Measurements from ENCODE around the gene GPC6.

GPC6 gene

GRCh38 chr13:94176561-94176960, 950.0 kb downstream of the GPC6 start:
- H3K4me1 ChIP-seq (ENCODE audit: control insufficient read depth in 1 of 2, insufficient read depth in 2 of 2, low read length in 2 of 2) = peaks cover 0 to 5% of the 10 kb centered on the region in 2 donors
- no peak overlapping the region for H3K9ac ChIP-seq (ENCODE audit: low read depth in 1 of 2, low read length in 2 of 2)
- no peak overlapping the region for H3K4me3 ChIP-seq (ENCODE audit: low read depth in 1 of 2, low read length in 2 of 2)
- no peaks in the 10 kb centered on the region for H3K36me3 ChIP-seq (ENCODE audit: control insufficient read depth in 1 of 2, insufficient read depth in 2 of 2, low read length in 2 of 2)
- H3K27ac ChIP-seq (ENCODE audit: low read depth, low read length) = no peak overlapping the region
- H3K9me3 ChIP-seq (ENCODE audit: control insufficient read depth in 1 of 2, low read length in 2 of 2) = no peaks in the 10 kb centered on the region
- no peaks in the 10 kb centered on the region for H3K27me3 ChIP-seq (ENCODE audit: control insufficient read depth in 1 of 2, insufficient read depth in 2 of 2, low read length in 2 of 2)

DNA sequence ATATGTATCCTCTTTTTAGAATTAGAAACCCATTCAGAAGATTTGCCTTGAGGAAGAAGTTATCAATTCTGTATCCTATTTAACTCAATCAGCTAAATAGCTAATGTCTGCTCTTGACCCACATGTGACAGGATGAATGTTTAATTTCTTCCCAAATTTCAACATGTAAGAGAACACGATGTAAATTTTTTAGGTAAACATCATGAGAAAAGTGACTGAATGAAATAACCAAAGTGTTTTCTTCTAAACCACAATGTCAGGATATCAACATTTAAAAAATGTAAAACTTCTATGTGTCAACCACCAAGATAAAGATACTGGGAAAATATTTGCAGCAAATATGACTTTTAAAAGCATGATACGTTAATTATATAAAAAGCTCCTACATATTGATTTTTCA, 950.4 kb downstream of the GPC6 start:
- H3K9ac ChIP-seq (ENCODE audit: low read depth in 1 of 2, low read length in 2 of 2) = no peak overlapping the region
- H3K4me3 ChIP-seq (ENCODE audit: low read depth in 1 of 2, low read length in 2 of 2) = no peak overlapping the region
- H3K27ac ChIP-seq (ENCODE audit: low read depth, low read length) = no peak overlapping the region
- H3K27me3 ChIP-seq (ENCODE audit: control insufficient read depth in 1 of 2, insufficient read depth in 2 of 2, low read length in 2 of 2) = no peaks in the 10 kb centered on the region
- no peaks in the 10 kb centered on the region for H3K9me3 ChIP-seq (ENCODE audit: control insufficient read depth in 1 of 2, low read length in 2 of 2)
- no peaks in the 10 kb centered on the region for H3K36me3 ChIP-seq (ENCODE audit: control insufficient read depth in 1 of 2, insufficient read depth in 2 of 2, low read length in 2 of 2)
- peaks cover 0 to 10% of the 10 kb centered on the region in 2 donors for H3K4me1 ChIP-seq (ENCODE audit: control insufficient read depth in 1 of 2, insufficient read depth in 2 of 2, low read length in 2 of 2)

- H3K27ac ChIP-seq (ENCODE audit: low read depth, low read length) = no peak overlapping the region
- no peaks in the 10 kb centered on the region for H3K27me3 ChIP-seq (ENCODE audit: control insufficient read depth in 1 of 2, insufficient read depth in 2 of 2, low read length in 2 of 2)
- no peaks in the 10 kb centered on the region for H3K9me3 ChIP-seq (ENCODE audit: control insufficient read depth in 1 of 2, low read length in 2 of 2)
- no peak overlapping the region for H3K4me3 ChIP-seq (ENCODE audit: low read depth in 1 of 2, low read length in 2 of 2)
- H3K9ac ChIP-seq (ENCODE audit: low read depth in 1 of 2, low read length in 2 of 2) = no peak overlapping the region
- H3K4me1 ChIP-seq (ENCODE audit: control insufficient read depth in 1 of 2, insufficient read depth in 2 of 2, low read length in 2 of 2) = peaks cover 0 to 14% of the 10 kb centered on the region in 2 donors
- no peaks in the 10 kb centered on the region for H3K36me3 ChIP-seq (ENCODE audit: control insufficient read depth in 1 of 2, insufficient read depth in 2 of 2, low read length in 2 of 2)
Observed at GRCh38 chr13:94178625-94179244, 952.1 kb downstream of the GPC6 start.

- Histone ChIP-seq H3K9me3 (ENCODE audit: control insufficient read depth in 1 of 2, low read length in 2 of 2) (no peaks in the 10 kb centered on the region), H3K27ac (ENCODE audit: low read depth, low read length) (no peak overlapping the region), H3K4me1 (ENCODE audit: control insufficient read depth in 1 of 2, insufficient read depth in 2 of 2, low read length in 2 of 2) (peaks cover 0 to 14% of the 10 kb centered on the region in 2 donors), H3K36me3 (ENCODE audit: control insufficient read depth in 1 of 2, insufficient read depth in 2 of 2, low read length in 2 of 2) (no peaks in the 10 kb centered on the region), H3K4me3 (ENCODE audit: low read depth in 1 of 2, low read length in 2 of 2) (no peak overlapping the region), H3K27me3 (ENCODE audit: control insufficient read depth in 1 of 2, insufficient read depth in 2 of 2, low read length in 2 of 2) (no peaks in the 10 kb centered on the region), H3K9ac (ENCODE audit: low read depth in 1 of 2, low read length in 2 of 2) (no peak overlapping the region)
Observed at GRCh38 chr13:94181461-94182107, 955.0 kb downstream of the GPC6 start.

DNA sequence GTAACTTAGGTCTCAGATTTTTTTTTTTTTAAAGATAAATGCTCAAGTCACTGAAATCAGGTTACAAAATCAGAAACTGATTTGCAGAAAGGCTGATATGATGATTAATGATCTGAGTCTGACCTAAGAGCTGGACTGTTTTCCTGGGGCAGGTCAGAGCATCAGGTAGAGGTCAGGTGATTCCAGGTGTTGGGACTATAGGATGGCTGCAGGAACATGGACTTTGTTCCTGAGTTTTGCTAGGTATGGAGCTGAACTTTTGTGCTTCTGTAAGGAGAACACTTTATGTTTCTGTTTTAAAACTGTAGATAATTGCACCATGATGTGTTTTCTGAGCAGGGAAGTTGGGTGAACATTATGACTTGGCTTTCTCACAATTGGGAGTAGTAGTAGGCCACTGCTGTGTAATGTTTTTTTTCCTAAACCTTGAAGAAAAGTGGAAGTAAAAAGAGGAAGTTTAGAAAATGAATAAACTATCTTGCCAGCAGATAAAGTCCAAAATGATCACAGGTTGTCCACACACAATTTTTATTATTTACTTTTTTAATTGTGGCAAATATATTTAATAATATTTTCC, 955.7 kb downstream of the GPC6 start:
- H3K36me3 ChIP-seq (ENCODE audit: control insufficient read depth in 1 of 2, insufficient read depth in 2 of 2, low read length in 2 of 2) = no peaks in the 10 kb centered on the region

GRCh38 chr13:94186470-94186869, 959.9 kb downstream of the GPC6 start:
- Histone ChIP-seq H3K27ac (ENCODE audit: low read depth, low read length) (no peak overlapping the region), H3K27me3 (ENCODE audit: control insufficient read depth in 1 of 2, insufficient read depth in 2 of 2, low read length in 2 of 2) (no peaks in the 10 kb centered on the region), H3K4me3 (ENCODE audit: low read depth in 1 of 2, low read length in 2 of 2) (no peak overlapping the region), H3K4me1 (ENCODE audit: control insufficient read depth in 1 of 2, insufficient read depth in 2 of 2, low read length in 2 of 2) (peaks cover 0 to 10% of the 10 kb centered on the region in 2 donors), H3K9me3 (ENCODE audit: control insufficient read depth in 1 of 2, low read length in 2 of 2) (no peaks in the 10 kb centered on the region), H3K9ac (ENCODE audit: low read depth in 1 of 2, low read length in 2 of 2) (no peak overlapping the region), H3K36me3 (ENCODE audit: control insufficient read depth in 1 of 2, insufficient read depth in 2 of 2, low read length in 2 of 2) (no peaks in the 10 kb centered on the region)

More for the DNA sequence above, 955.7 kb downstream of the GPC6 start:
- Histone ChIP-seq H3K27me3 (ENCODE audit: control insufficient read depth in 1 of 2, insufficient read depth in 2 of 2, low read length in 2 of 2) (no peaks in the 10 kb centered on the region), H3K9me3 (ENCODE audit: control insufficient read depth in 1 of 2, low read length in 2 of 2) (no peaks in the 10 kb centered on the region), H3K9ac (ENCODE audit: low read depth in 1 of 2, low read length in 2 of 2) (no peak overlapping the region), H3K27ac (ENCODE audit: low read depth, low read length) (no peak overlapping the region), H3K4me3 (ENCODE audit: low read depth in 1 of 2, low read length in 2 of 2) (no peak overlapping the region), H3K4me1 (ENCODE audit: control insufficient read depth in 1 of 2, insufficient read depth in 2 of 2, low read length in 2 of 2) (peaks cover 0 to 14% of the 10 kb centered on the region in 2 donors)

- Histone ChIP-seq H3K4me3 (ENCODE audit: low read depth in 1 of 2, low read length in 2 of 2) (no peak overlapping the region), H3K9me3 (ENCODE audit: control insufficient read depth in 1 of 2, low read length in 2 of 2) (no peaks in the 10 kb centered on the region), H3K4me1 (ENCODE audit: control insufficient read depth in 1 of 2, insufficient read depth in 2 of 2, low read length in 2 of 2) (no peaks in the 10 kb centered on the region), H3K9ac (ENCODE audit: low read depth in 1 of 2, low read length in 2 of 2) (no peak overlapping the region), H3K27ac (ENCODE audit: low read depth, low read length) (no peak overlapping the region), H3K27me3 (ENCODE audit: control insufficient read depth in 1 of 2, insufficient read depth in 2 of 2, low read length in 2 of 2) (no peaks in the 10 kb centered on the region), H3K36me3 (ENCODE audit: control insufficient read depth in 1 of 2, insufficient read depth in 2 of 2, low read length in 2 of 2) (no peaks in the 10 kb centered on the region)
Observed at GRCh38 chr13:94188201-94188854, 961.7 kb downstream of the GPC6 start.

- Histone ChIP-seq H3K9ac (ENCODE audit: low read depth in 1 of 2, low read length in 2 of 2) (no peak overlapping the region), H3K4me3 (ENCODE audit: low read depth in 1 of 2, low read length in 2 of 2) (no peak overlapping the region), H3K27me3 (ENCODE audit: control insufficient read depth in 1 of 2, insufficient read depth in 2 of 2, low read length in 2 of 2) (no peaks in the 10 kb centered on the region), H3K36me3 (ENCODE audit: control insufficient read depth in 1 of 2, insufficient read depth in 2 of 2, low read length in 2 of 2) (no peaks in the 10 kb centered on the region), H3K4me1 (ENCODE audit: control insufficient read depth in 1 of 2, insufficient read depth in 2 of 2, low read length in 2 of 2) (no peaks in the 10 kb centered on the region), H3K9me3 (ENCODE audit: control insufficient read depth in 1 of 2, low read length in 2 of 2) (no peaks in the 10 kb centered on the region), H3K27ac (ENCODE audit: low read depth, low read length) (no peak overlapping the region)
Observed at GRCh38 chr13:94192431-94192975, 965.9 kb downstream of the GPC6 start.

DNA sequence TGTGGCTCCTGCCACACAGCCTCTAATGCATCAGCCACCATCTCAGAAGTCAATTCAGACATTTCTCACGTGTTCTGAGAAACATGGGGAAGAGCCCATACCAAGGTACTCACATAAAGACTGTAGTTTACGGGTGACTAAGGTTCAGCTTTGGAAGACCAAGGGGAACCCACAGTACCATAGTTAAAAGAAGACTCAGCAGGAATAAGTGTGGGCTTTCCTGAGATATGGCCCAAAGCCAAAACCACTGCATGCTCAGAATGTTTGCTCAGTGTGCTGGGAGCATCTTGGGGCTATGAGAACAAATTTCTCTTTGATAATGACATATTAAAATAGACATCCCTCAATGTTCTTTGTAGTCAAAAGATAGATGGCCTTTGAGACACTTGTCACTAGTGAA, 969.1 kb downstream of the GPC6 start:
- H3K9me3 ChIP-seq (ENCODE audit: control insufficient read depth in 1 of 2, low read length in 2 of 2) = no peaks in the 10 kb centered on the region

GRCh38 chr13:94196413-94196812, 969.8 kb downstream of the GPC6 start:
- no peaks in the 10 kb centered on the region for H3K4me1 ChIP-seq (ENCODE audit: control insufficient read depth in 1 of 2, insufficient read depth in 2 of 2, low read length in 2 of 2)
- H3K4me3 ChIP-seq (ENCODE audit: low read depth in 1 of 2, low read length in 2 of 2) = no peak overlapping the region
- no peak overlapping the region for H3K9ac ChIP-seq (ENCODE audit: low read depth in 1 of 2, low read length in 2 of 2)
- H3K27ac ChIP-seq (ENCODE audit: low read depth, low read length) = no peak overlapping the region
- H3K27me3 ChIP-seq (ENCODE audit: control insufficient read depth in 1 of 2, insufficient read depth in 2 of 2, low read length in 2 of 2) = no peaks in the 10 kb centered on the region
- no peaks in the 10 kb centered on the region for H3K9me3 ChIP-seq (ENCODE audit: control insufficient read depth in 1 of 2, low read length in 2 of 2)
- H3K36me3 ChIP-seq (ENCODE audit: control insufficient read depth in 1 of 2, insufficient read depth in 2 of 2, low read length in 2 of 2) = no peaks in the 10 kb centered on the region

More for the DNA sequence above, 969.1 kb downstream of the GPC6 start:
- Histone ChIP-seq H3K9ac (ENCODE audit: low read depth in 1 of 2, low read length in 2 of 2) (no peak overlapping the region), H3K36me3 (ENCODE audit: control insufficient read depth in 1 of 2, insufficient read depth in 2 of 2, low read length in 2 of 2) (no peaks in the 10 kb centered on the region), H3K27me3 (ENCODE audit: control insufficient read depth in 1 of 2, insufficient read depth in 2 of 2, low read length in 2 of 2) (no peaks in the 10 kb centered on the region), H3K27ac (ENCODE audit: low read depth, low read length) (no peak overlapping the region), H3K4me3 (ENCODE audit: low read depth in 1 of 2, low read length in 2 of 2) (no peak overlapping the region), H3K4me1 (ENCODE audit: control insufficient read depth in 1 of 2, insufficient read depth in 2 of 2, low read length in 2 of 2) (no peaks in the 10 kb centered on the region)

All from duodenal mucosa (tissue), 2 donors.